ENCODE measurements around the gene PNPLA5.

PNPLA5 gene

GRCh38 chr22:43849731-43850130, 42.1 kb downstream of the PNPLA5 start:
- no peak for TF ChIP-seq RAD21 (IDR thresholded peaks at IDR 0.05; ENCODE audit: low read depth)
- TF ChIP-seq MAX (IDR thresholded peaks at IDR 0.05): no peak
- no peak for TF ChIP-seq EP300 (IDR thresholded peaks at IDR 0.05; ENCODE audit: borderline replicate concordance)
- no peak for TF ChIP-seq REST (IDR thresholded peaks at IDR 0.05; ENCODE audit: low read depth)

GRCh38 chr22:43848366-43849171, 43.2 kb downstream of the PNPLA5 start:
- TF ChIP-seq RAD21 (IDR thresholded peaks at IDR 0.05; ENCODE audit: low read depth): peak; percentile 16; the same call in 1 of the 2 replicates
- TF ChIP-seq YY1 (IDR thresholded peaks at IDR 0.05; ENCODE audit: low read depth): no peak
- TF ChIP-seq USF1 (IDR thresholded peaks at IDR 0.05): no peak

- TF ChIP-seq YY1 (IDR thresholded peaks at IDR 0.05; ENCODE audit: low read depth) (no peak), MAX (IDR thresholded peaks at IDR 0.05) (no peak), EGR1 (IDR thresholded peaks at IDR 0.05) (no peak), TEAD4 (IDR thresholded peaks at IDR 0.05) (no peak)
These were observed 44.2 kb downstream of the PNPLA5 start for GRCh38 chr22:43847376-43848289.

GRCh38 chr22:43846966-43847365, 44.8 kb downstream of the PNPLA5 start:
- no peak for TF ChIP-seq YY1 (IDR thresholded peaks at IDR 0.05; ENCODE audit: low read depth)

GRCh38 chr22:43845981-43846380, 45.8 kb downstream of the PNPLA5 start:
- TF ChIP-seq TEAD4 (IDR thresholded peaks at IDR 0.05) (no peak), CREB1 (IDR thresholded peaks at IDR 0.05; ENCODE audit: low read depth) (no peak), USF1 (IDR thresholded peaks at IDR 0.05) (no peak), CEBPB (IDR thresholded peaks at IDR 0.05) (no peak), TCF12 (IDR thresholded peaks at IDR 0.05; ENCODE audit: low read depth) (no peak), NFIC (IDR thresholded peaks at IDR 0.05) (no peak)

- TF ChIP-seq CEBPB (IDR thresholded peaks at IDR 0.05) (no peak), ZBTB7A (IDR thresholded peaks at IDR 0.05; ENCODE audit: low read depth) (no peak), TCF12 (IDR thresholded peaks at IDR 0.05; ENCODE audit: low read depth) (no peak), USF1 (IDR thresholded peaks at IDR 0.05) (no peak), NFIC (IDR thresholded peaks at IDR 0.05) (no peak), MAX (IDR thresholded peaks at IDR 0.05) (no peak), TAF1 (IDR thresholded peaks at IDR 0.05; ENCODE audit: low read depth) (no peak), REST (IDR thresholded peaks at IDR 0.05; ENCODE audit: low read depth) (no peak), FOXM1 (IDR thresholded peaks at IDR 0.05; ENCODE audit: borderline replicate concordance, low read depth) (no peak), TEAD4 (IDR thresholded peaks at IDR 0.05) (no peak), CREB1 (IDR thresholded peaks at IDR 0.05; ENCODE audit: low read depth) (no peak), EGR1 (IDR thresholded peaks at IDR 0.05) (no peak), YY1 (IDR thresholded peaks at IDR 0.05; ENCODE audit: low read depth) (no peak), RAD21 (IDR thresholded peaks at IDR 0.05; ENCODE audit: low read depth) (no peak), EP300 (IDR thresholded peaks at IDR 0.05; ENCODE audit: borderline replicate concordance) (no peak)
These were observed 47.0 kb downstream of the PNPLA5 start for GRCh38 chr22:43844560-43845545.

Data from Ishikawa (cell line).